HG03025 (cell line): ENCODE results near the gene PSEN1.

ENCODE experiments used
- ATAC-seq: cut with Tn5 transposase; IDR thresholded peaks from one replicate; pipeline ENCODE4 v1.9.1; 2021; ENCODE audit warnings: mild to moderate bottlenecking, moderate library complexity; ENCODE audit not compliant: unreplicated experiment, low FRiP score

Gene PSEN1

GRCh38 chr14:73250781-73251500 is 114.6 kb downstream of the PSEN1 start:
- no peak for ATAC-seq

GRCh38 chr14:73251516-73252215 is 115.4 kb downstream of the PSEN1 start:
- no peak for ATAC-seq

DNA sequence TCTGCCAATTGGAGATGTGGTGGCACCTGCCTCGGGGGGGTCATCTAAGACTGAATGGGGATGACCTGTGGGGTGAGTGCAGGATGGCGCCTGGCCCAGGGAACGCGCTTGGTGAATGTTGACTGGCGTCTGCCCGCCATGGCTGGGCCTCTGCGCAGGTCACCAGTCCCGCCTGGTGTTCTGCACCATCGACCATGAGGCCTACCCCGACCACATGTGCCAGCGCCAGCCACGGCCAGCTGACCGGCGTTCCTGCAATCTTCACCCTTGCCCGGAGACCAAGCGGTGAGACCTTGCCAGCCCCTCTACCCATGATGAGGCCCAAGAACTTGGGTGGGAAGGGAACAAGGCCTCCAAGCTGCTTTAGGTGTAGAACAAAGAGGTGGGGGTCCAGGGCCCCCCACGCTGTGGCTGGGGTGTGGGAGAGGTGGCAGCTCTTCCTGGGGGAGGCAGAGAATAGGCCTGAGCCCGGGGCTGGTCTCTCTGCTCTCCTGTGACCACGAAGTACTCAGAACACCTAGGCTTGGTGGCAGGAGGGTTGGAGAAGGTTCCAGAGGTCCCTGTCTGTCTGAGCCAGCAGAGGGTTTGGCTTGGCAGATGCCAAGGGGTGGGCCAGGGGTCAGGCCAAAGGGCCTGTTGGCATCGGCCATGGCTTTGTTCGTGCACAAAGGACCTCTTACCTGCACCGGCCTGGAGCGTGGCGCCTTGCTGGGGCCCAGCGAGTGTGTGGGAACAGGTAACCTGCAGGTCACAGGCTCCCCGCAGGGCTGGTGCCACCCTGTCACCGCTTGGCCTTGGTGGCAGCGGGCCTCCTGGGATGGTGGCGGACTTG is 116.4 kb downstream of the PSEN1 start:
- no peak for ATAC-seq

GRCh38 chr14:73253323-73253610 is 117.0 kb downstream of the PSEN1 start:
- ATAC-seq, result no peak

GRCh38 chr14:73253721-73254120 is 117.4 kb downstream of the PSEN1 start:
- no peak for ATAC-seq

- ATAC-seq, result no peak
Observed at GRCh38 chr14:73254247-73255004, 118.1 kb downstream of the PSEN1 start.

DNA sequence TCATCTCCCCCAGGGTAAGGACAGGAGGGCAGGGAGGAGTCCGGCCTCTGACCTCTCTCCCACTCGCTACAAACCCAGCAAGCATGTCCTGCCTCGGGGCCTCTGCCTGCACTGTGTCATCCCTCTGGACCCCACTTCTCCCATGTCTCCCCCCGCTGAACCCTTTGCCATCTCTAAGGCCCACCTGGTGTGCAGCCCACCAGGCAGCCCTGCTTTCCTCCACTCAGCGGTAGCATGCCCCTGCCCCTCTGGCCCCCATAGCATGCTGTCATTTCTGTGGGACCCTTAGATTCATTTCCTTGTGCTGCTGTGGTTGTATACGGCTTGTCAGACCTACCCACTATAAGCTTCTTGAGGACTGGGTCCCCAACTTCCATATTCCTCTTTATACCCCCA is 118.7 kb downstream of the PSEN1 start:
- ATAC-seq, result no peak

DNA sequence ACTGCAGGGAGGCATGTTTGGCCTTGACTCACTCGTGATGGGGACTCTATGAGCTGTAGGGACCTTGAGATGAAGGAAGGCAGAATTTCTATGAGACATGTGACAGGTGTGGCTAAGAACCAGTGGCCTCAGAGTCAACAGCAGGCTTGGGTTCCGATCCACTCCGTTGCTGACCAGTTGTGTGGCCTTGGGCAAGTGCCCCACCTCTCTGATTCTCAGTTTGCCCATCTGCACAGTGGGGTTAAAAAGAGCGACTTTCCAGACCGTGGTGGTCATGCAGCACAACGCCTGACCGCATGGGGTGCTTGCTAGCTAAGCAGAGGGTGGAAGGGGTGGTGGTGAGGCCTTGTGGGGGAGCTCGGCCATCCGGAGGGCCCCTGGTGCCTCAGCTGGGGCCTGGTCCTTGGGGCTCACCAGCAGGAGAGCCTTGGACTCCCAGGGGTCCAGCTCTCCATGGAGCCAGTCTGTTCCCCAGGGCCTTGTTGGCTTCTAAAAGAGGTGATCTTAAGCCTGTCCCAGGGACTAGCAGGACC is 119.5 kb downstream of the PSEN1 start:
- ATAC-seq, result no peak

- no peak for ATAC-seq
Observed at GRCh38 chr14:73258076-73258475, 121.8 kb downstream of the PSEN1 start.

DNA sequence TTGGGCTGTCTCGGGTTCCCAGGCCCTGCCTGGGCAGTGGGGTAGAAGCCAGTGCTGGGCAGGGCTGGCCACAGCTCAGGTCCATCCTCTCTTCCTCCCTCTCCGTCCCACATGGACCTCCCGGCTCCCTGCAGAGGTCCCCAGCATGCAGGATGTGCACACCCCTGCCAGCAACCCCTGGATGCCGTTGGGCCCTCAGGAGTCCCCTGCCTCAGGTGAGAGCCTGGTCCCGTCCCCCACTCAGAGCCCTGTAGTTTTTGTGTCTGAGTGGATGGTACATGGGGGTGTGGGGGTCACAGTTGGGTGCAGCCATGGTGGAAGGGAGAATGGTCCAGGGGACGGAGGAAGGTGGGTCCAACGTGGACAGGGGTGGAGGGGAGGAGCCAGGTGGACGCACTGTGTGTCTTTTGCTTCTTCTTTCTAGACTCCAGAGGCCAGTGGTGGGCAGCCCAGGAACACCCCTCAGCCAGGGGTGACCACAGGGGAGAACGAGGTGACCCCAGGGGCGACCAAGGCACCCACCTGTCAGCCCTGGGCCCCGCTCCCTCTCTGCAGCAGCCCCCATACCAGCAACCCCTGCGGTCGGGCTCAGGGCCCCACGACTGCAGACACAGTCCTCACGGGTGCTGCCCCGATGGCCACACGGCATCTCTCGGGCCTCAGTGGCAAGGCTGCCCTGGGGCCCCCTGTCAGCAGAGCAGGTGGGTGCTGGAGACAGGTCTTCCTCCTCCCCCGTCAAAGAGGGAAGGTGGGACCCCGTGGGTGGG is 122.7 kb downstream of the PSEN1 start:
- no peak for ATAC-seq

DNA sequence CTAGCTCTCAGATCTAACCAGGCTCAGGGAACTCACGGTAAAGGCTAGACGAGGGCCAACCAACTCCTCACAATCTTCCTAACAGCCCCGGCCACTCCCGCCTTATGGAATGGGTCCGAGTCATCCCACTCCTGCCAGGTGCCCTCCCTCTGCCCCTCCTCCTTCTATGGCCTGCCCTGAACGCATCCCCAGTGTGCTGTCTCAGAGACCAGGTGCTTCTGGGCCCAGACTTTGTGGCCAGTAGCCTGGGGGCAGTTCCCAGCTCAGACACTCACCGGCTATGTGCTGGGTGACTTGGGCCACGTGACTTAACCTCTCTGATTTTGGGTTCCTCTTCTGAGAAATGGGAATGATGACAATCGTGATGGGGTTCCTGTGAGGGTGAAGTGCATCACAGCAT is 123.5 kb downstream of the PSEN1 start:
- ATAC-seq, result no peak

DNA sequence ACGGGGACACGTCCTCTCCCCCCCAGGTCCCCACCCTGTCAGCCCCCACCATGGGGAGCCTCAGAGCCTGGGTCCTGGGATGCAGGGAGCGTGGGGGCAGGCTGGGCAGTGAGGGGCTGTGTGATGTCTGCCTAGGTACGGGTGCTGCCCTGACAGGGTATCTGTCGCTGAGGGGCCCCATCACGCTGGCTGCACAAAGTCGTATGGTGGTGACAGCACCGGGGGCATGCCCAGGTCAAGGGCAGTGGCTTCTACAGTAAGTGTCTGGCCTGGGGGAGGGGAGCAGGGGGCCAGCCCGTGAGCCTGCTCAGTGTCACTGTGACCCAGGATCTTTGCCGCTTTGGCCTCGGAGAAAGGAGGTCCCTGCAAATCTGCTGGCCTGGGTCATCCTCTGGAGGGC is 124.3 kb downstream of the PSEN1 start:
- no peak for ATAC-seq

DNA sequence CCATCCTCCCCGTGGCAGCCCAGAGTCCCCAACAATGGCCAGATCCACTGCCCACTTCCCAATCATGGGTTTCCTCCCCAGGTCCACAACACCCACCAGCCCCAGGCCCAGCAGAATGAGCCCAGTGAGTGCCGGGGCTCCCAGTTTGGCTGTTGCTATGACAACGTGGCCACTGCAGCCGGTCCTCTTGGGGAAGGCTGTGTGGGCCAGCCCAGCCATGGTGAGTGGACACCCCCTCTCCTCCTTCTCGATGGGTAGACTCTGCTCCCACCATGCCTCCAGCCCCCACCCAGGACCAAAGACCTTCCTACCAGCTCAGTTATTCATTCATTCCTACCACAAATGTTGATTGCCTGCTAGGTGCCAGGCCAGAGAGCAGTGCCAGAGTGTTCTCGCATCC is 124.8 kb downstream of the PSEN1 start:
- no peak for ATAC-seq

GRCh38 chr14:73261520-73262426 is 125.5 kb downstream of the PSEN1 start:
- ATAC-seq, result no peak

DNA sequence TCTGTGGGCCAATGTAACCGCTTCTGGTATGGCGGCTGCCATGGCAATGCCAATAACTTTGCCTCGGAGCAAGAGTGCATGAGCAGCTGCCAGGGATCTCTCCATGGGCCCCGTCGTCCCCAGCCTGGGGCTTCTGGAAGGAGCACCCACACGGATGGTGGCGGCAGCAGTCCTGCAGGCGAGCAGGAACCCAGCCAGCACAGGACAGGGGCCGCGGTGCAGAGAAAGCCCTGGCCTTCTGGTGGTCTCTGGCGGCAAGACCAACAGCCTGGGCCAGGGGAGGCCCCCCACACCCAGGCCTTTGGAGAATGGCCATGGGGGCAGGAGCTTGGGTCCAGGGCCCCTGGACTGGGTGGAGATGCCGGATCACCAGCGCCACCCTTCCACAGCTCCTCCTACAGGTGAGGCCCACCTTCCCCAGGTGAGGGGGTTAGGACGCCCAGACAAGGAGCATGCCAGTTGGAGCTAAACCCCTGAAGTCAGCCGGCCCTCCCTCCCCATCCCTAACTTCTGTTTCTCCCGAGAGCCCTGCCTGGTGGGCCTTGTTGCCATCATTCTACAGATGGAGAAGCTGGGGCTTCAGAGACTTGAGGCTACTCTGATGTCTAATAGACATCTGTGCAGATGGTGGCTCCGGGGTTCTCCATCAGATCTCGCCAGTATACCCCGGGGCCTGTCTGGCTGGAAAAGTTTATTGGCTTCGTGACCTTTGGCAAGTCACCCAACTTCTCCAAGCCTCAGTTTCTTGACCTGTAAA is 126.3 kb downstream of the PSEN1 start:
- no peak for ATAC-seq

- ATAC-seq, result no peak
Observed at GRCh38 chr14:73263606-73264005, 127.3 kb downstream of the PSEN1 start.

GRCh38 chr14:73264080-73264884 is 128.0 kb downstream of the PSEN1 start:
- ATAC-seq, result no peak
